ENCODE data around the gene TMED8. TPM values are rescaled to one million over a fixed set of nuclear protein-coding genes. Genes with fewer than 3 reads are reported as not detected.
A peak's percentile ranks its signal among the peaks of the same experiment; 100 is the strongest.
"Not testable (repeated sequence)": the region's sequence is repeated elsewhere in the genome, so short reads cannot be mapped to it uniquely, and the experiment has no call there.

TMED8 gene
- total RNA-seq, 1 donor from 2014 or later = 13.0 TPM

- no peak for DNase-seq (ENCODE audit: low spot score)
Observed at GRCh38 chr14:77322951-77323350, 53.9 kb downstream of the TMED8 start.

DNA sequence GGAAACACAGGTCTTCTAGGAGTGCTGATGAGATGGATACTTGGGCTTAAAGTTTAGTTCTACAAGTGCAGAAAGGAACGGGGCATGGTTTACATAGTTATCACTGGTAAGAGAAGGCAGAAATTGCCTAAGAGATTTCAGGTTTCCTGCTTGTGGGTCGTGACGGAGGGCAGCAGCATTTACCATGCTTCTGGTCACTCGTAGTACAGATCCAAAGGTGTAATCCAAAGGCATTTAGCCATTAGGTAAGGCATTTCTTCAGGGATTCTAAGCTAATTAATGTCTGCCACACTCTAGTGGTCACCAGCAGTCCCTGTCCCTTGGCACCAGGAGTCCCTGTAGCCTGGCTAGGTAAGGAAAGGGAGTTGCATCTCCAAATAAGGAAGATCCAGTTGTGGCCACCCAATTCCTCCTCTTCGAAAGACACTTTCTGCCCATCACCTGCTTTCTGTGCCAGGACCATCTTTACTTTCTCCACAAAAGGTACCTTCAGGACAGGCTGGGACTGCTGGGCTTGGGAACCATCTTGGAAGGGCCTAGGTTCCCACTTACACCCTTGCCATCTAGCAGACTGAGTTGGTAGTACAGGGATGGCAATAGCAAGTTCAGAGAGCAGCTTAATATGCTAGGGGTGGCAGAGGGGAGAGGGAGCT lies 54.5 kb downstream of the TMED8 start:
- DNase-seq (ENCODE audit: low spot score) = no peak

DNA sequence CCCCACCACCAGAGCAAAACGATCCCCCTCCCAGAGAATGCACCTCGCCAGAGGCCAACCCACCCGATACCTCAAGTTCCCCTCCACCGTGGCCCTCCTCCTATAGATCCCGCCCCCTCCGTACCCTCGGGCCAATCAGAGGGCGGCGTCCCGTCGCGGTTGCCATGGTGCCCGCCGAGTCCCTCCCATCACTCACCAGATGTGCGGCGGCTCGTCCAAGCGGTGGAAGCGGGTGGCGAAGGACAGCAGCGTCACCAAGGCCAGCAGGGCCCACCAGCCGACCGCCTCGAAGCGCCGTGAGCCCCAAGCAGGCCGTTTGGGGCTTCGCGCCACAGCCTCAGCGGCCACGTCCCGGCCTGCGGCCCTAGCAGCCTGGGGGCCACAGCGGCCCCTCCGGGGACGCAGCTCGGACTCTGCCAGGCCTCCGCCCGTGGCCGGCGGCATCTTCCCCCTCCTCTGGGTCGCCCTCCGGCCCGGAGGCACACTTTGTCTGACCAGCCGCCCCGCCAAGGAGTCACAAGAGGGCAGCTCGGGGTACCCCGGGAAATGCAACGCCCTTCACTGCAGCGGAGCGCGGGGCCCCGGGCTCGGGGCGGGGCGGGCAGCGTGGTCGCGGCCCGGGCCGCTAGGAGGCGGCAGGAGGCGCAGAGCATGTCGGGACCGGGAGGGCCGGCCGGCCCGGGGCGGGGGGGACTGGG lies 56.5 kb downstream of the TMED8 start, which contains the start of gene POMT2:
POMT2 (minus strand) TSS at position 646 of the 698 bp plus-strand sequence; CDS start at position 444, 202 bp downstream.
- DNase-seq (ENCODE audit: low spot score) = peak; percentile 93

DNA sequence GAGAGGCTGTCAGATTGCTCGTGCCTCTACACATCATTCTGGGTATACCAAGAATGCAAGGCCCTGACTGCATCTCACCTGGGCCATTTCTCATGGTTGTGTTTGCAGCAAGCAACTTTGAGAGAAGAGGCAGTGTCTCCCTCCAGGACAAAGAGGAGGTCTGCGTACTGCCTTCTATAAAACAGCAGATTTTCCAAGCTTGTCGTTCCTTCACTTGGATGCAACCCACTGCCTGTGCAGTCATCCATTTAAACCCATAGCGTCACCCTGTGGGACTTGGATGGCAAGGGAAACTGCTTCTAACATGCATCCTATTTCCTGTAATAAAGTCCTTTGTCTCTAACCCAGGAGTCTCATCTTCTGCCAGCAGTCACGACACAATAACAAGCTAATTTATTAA lies 57.5 kb downstream of the TMED8 start:
- DNase-seq (ENCODE audit: low spot score) = no peak

GRCh38 chr14:77318756-77319155 lies 58.1 kb downstream of the TMED8 start:
- not testable (repeated sequence) for DNase-seq (ENCODE audit: low spot score)

DNA sequence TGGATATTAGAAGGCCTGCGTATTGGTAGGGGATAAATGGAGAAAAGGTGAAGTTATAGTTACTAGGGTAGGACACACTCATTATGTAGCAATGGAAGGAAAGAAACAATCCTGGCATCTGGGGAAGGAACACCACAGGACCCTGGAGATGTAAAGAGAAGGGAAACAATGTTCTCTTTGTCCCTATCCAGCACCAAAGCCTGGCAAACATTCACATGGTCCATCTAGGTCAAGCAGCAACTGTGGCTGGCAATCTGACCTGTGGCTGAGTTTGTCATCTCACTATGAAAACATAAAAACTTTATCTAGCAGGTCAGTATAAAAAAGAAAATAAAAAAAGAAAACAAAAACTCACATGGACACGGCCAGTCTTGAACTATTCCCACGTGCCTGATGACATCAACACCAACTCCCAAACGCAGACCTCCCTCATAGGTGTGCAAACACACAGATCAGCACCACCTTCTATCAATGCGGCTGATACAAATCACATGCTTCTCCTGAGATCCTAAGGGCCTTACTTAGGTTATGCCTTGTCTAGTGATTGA lies 58.8 kb downstream of the TMED8 start:
- DNase-seq (ENCODE audit: low spot score) = no peak

DNA sequence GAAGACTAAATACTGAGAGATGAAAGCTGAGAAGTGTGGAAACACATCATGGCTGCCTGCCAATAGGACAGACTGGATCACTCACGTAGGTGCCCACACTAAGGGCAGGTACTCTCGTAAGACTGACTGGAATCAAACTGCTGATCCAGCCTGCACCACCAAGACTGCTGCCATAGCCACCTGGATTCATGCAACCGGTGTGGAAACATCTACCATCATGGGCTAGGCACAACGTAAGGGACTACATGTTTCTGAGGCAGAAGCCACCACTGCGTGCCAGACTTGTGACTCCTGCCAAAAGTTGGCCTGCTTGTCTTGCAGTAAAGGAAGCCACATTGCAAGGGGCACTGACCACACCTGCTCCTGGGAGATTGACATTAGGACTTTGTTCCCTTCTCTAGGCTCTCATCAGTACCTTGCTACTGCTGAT lies 60.0 kb downstream of the TMED8 start:
- peak; percentile 44 for DNase-seq (ENCODE audit: low spot score)

DNA sequence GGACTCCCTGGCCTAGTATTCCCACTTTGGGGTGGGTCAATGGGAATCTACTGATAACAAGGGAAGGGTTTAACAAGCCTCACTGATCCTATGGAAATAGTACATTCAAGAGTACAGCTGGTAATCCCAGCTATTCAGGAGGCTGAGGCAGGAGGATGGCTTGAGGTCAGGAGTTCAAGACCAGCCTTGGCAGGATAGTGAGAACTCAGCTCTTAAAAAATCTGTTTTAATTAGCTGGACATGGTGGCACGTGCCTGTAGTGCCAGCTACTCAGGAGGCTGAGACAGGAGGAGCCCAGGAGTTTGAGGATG lies 60.7 kb downstream of the TMED8 start:
- no peak for DNase-seq (ENCODE audit: low spot score)

GRCh38 chr14:77314539-77315457 lies 62.1 kb downstream of the TMED8 start:
- no peak for DNase-seq (ENCODE audit: low spot score)

DNA sequence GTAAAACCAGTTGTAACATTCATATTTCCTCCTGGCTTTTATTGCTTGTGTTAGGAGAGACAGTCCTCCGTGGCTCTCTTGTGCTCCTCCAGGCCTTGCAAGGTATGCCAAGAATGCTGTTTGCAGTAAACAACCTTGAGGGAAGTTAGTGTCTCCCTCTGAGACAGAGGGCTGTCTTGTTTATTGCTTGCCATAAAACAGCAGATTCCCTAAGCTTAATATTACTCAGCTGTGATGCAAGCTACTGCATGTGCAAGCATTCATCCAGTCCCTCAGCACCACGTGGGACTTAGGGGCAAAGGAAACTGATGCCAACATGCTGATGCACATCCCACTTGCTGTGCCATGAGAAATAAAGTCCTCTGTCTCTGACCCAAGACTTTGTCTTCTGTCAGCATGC lies 62.9 kb downstream of the TMED8 start:
- DNase-seq (ENCODE audit: low spot score) = peak; percentile 24

DNA sequence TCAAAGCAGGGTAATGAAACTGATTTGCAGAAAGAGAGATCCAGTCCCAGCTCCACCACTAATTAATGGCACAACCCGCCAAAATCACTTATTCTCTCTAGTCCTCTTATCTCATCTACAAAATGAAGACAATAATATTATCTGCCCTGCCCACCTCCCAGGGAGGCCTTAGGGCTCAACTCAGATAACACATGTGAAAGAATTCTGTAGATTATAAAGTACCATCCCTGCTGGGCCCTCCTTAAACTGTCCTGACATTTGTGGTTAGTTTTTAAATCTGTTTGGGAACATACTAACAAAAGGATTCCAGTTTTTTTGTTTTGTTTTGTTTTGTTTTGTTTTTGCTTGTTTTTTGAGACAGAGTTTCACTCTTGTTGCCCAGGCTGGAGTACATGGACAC lies 63.5 kb downstream of the TMED8 start:
- DNase-seq (ENCODE audit: low spot score) = no peak

- no peak for DNase-seq (ENCODE audit: low spot score)
Observed at GRCh38 chr14:77311217-77311616, 65.7 kb downstream of the TMED8 start.

DNA sequence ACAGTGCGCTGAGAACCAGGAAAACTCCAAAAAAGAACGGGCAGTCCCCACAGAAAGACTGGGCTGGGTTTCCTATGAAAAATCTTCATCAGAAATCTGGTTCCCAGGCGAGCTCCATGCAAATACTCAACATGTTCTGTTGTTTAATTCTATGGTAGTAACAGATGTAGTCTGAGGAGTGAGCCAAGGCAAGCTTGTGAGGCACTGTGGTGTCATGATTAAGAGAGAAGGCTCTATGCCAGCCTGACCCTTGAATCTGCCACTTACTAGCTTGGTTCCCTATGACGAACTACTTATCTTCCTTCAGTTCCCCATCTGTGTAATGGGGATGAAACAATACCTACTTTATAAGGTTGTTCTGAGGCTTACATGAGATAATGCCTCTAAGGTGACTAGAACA lies 66.9 kb downstream of the TMED8 start:
- DNase-seq (ENCODE audit: low spot score) = no peak

DNA sequence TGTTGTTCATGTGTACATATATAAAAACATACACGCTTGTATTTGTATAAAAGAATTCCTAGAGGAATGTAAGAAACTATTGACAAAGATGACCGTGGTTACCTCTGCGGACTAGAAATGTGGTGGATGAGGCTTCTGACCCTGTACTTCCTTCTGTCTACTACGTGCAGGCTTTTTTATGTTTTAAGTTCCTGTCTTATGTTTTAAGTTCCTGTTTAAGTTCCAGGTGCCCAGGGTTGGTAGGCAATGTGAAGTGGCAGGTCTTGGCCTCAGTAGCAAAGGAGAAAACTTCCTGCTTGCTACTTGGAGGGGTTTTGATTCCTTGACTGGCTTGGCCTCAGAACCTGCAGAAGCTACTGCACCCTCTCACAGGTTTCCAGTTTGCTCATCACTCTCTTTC lies 67.8 kb downstream of the TMED8 start:
- DNase-seq (ENCODE audit: low spot score) = no peak

- no peak for DNase-seq (ENCODE audit: low spot score)
Observed at GRCh38 chr14:77306851-77307496, 69.9 kb downstream of the TMED8 start.

DNA sequence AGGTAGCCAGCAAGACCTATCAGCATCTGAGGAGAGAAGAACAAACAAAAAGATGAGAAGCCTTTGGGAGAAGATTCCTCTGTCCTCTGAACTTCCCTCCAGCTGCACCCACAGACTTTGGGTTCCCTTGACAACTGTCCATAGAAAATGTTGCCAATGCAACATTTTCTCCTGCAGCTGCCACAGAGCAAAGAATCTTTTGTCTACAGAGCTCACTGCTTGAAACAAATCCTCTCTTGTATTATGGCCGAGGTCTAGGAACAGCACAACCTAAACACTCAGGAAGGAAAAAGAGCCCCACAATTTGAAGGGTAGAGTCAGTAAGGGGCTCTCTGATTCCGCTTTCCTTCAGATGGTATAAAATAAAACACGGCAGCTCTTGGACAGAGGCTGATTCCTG lies 70.5 kb downstream of the TMED8 start:
- no peak for DNase-seq (ENCODE audit: low spot score)

DNA sequence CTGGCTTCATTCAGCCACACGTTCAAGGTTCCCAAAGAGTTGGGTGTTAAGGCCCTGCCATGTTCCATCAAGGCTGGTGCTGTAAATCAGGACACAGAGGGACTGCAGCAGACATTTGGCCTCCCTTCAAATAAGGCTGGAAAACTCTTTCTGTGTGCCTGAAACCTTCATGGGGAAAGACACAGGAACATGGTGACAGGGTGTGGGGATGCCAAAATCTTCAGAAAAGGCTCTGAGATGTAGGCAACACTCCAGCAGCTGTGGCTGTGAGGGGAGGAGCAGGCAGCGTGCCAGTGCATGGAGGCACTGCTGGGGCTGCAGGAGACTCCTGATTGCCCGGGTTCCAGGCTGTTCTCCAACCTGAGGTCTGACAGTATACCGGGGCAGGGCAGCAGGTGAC lies 71.2 kb downstream of the TMED8 start:
- DNase-seq (ENCODE audit: low spot score) = no peak

- peak; percentile 59 for DNase-seq (ENCODE audit: low spot score)
Observed at GRCh38 chr14:77303417-77304156, 73.3 kb downstream of the TMED8 start.

GRCh38 chr14:77302926-77303325 lies 74.0 kb downstream of the TMED8 start:
- no peak for DNase-seq (ENCODE audit: low spot score)

DNA sequence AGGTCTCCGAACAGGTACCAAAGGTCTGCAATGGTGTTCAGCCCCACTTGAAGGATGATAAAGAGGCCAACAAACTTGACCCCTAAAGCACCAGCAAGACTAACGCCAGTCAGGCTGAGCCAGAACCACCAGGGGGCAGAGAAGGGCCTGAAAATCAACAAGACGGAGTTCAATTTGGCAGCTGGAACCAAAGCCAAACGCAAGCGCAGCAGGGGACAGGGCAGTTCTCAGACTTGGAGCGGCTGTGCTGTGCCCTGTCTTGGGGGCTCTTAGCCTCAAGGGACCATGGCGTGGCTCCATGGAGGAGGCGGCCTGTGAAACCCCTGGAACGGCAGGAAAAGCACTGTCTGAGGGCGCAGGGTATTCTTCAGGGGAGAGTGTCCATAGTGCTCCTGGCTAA lies 75.8 kb downstream of the TMED8 start:
- peak; percentile 79 for DNase-seq (ENCODE audit: low spot score)

GRCh38 chr14:77299771-77300170 lies 77.1 kb downstream of the TMED8 start:
- peak; percentile 45 for DNase-seq (ENCODE audit: low spot score)
